Lung (tissue), 12 donors: Measurements from ENCODE around the gene HBS1L. TPM values are rescaled to one million over a fixed set of nuclear protein-coding genes. Genes with fewer than 3 reads are reported as not detected.

Source experiments
- ATAC-seq: fragments of 200-7000 bp; cut with Tn5 transposase; one replicate; pipeline ENCODE4 v1.9.1; 2020; ENCODE audit warnings: moderate number of reproducible peaks; ENCODE audit not compliant: insufficient read depth, low FRiP score
- DNase-seq, 3 donors: peaks; one replicate each; pipeline ENCODE4 v3.0.0-alpha.2; 2013 to 2017
- H3K27ac ChIP-seq, 2 donors: one replicate each; pipeline ENCODE4 v1.5.1; 2013; ENCODE audit warnings: mild to moderate bottlenecking in 2 of 2, moderate library complexity in 2 of 2, control low read depth in 1 of 2, inconsistent platforms in 1 of 2, low read depth in 1 of 2, low read length in 1 of 2
- H3K27me3 ChIP-seq, 3 donors: one replicate each; pipeline ENCODE4 v1.5.1; 2013; ENCODE audit warnings: low read length in 2 of 3; ENCODE audit not compliant: control insufficient read depth in 3 of 3, insufficient read depth in 3 of 3
- H3K36me3 ChIP-seq, 4 donors: one replicate each; pipeline ENCODE4 v1.5.1; 2013; ENCODE audit warnings: low read length in 4 of 4, mild to moderate bottlenecking in 1 of 4, moderate library complexity in 1 of 4; ENCODE audit not compliant: control insufficient read depth in 4 of 4, insufficient read depth in 4 of 4
- H3K4me1 ChIP-seq, 5 donors: one replicate each; pipeline ENCODE4 v1.5.1; 2013; ENCODE audit warnings: low read length in 5 of 5, mild to moderate bottlenecking in 2 of 5, moderate library complexity in 1 of 5; ENCODE audit not compliant: control insufficient read depth in 5 of 5, insufficient read depth in 5 of 5
- H3K4me3 ChIP-seq: one replicate; pipeline ENCODE4 v1.5.1; 2013; ENCODE audit warnings: mild to moderate bottlenecking, control low read depth, moderate library complexity
- H3K9ac ChIP-seq, 2 donors: one replicate each; pipeline ENCODE4 v1.5.1; 2013; ENCODE audit warnings: low read length in 2 of 2, control low read depth in 1 of 2; ENCODE audit not compliant: insufficient read depth in 1 of 2
- H3K9me3 ChIP-seq, 4 donors: one replicate each; pipeline ENCODE4 v1.5.1; 2013; ENCODE audit warnings: low read length in 3 of 4, mild to moderate bottlenecking in 1 of 4, moderate library complexity in 1 of 4; ENCODE audit not compliant: control insufficient read depth in 4 of 4, insufficient read depth in 3 of 4
- WGBS, 2 donors: extraction: QIAGEN DNeasy Blood & Tissue Kit; methylation state at CpG; one replicate each; pipeline ENCODE4 v1.1.7; 2013; 5-methylcytosine and 5-hydroxymethylcytosine counted together
- polyA plus RNA-seq, 2 donors: library from polyadenylated mRNA; stranded (reverse); fragments of 200-250 nt; gene quantifications; one replicate each; pipeline ENCODE4 v1.2.1, GENCODE V29; 2013
- total RNA-seq, 2 donors: library from RNA; depleted of rRNA in 1 of 2; stranded (reverse); fragments of >200 nt in 1 of 2; gene quantifications; one replicate each; pipeline ENCODE4 v1.2.1, GENCODE V29; 2014 to 2021
- TF ChIP-seq, protein P1 (sequence below): IDR thresholded peaks from 2 replicates; pipeline ENCODE4 v1.5.1; 2012; ENCODE audit warnings: mild to moderate bottlenecking; ENCODE audit errors: control extremely low read depth, extremely low read depth
- donor health status: control.
- donor health status: control.
- donor health status: Bipolar disorder and iron deficiency.
- donor health status: healthy.
- donor health status: DM: yes; HTN: yes; CAD: no.

HBS1L gene
- total and polyA plus RNA-seq, 4 donors = 13.1 to 76.3 (median 43.3) TPM

DNA sequence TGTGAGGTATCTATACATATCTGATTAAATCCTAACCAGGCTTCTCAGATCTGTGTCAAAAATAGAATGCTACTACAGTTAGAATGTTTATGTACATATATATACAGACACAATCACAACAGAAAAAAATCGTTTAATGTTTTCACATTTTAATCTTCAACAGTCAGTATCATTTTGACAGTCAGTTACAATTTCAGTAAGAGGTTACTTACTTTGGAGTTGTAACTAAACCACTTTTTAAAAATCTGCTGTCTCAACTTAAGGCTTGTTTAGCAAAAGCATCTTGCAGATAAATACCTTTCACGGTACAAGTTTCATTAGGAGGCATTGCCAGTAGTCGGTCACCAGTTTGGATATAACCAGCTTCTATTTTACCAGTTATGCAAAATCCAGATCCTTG, 72.5 kb downstream of the HBS1L start:
- no peaks in the 10 kb centered on the region for H3K9me3 ChIP-seq
- H3K4me1 ChIP-seq = no peaks in the 10 kb centered on the region
- no peak overlapping the region for H3K27ac ChIP-seq
- no peak overlapping the region for H3K9ac ChIP-seq
- DNase-seq (no peak), ATAC-seq (no peak)
- peaks cover 3 to 29% (median 24%) of the 10 kb centered on the region in 4 donors for H3K36me3 ChIP-seq
- no peak overlapping the region for H3K4me3 ChIP-seq
- TF ChIP-seq, protein P1, sequence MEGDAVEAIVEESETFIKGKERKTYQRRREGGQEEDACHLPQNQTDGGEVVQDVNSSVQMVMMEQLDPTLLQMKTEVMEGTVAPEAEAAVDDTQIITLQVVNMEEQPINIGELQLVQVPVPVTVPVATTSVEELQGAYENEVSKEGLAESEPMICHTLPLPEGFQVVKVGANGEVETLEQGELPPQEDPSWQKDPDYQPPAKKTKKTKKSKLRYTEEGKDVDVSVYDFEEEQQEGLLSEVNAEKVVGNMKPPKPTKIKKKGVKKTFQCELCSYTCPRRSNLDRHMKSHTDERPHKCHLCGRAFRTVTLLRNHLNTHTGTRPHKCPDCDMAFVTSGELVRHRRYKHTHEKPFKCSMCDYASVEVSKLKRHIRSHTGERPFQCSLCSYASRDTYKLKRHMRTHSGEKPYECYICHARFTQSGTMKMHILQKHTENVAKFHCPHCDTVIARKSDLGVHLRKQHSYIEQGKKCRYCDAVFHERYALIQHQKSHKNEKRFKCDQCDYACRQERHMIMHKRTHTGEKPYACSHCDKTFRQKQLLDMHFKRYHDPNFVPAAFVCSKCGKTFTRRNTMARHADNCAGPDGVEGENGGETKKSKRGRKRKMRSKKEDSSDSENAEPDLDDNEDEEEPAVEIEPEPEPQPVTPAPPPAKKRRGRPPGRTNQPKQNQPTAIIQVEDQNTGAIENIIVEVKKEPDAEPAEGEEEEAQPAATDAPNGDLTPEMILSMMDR = no peak
- H3K27me3 ChIP-seq = no peaks in the 10 kb centered on the region
- 81 to 93% methylated on average over 3 of the region's 3 CpGs for WGBS, 2 donors

DNA sequence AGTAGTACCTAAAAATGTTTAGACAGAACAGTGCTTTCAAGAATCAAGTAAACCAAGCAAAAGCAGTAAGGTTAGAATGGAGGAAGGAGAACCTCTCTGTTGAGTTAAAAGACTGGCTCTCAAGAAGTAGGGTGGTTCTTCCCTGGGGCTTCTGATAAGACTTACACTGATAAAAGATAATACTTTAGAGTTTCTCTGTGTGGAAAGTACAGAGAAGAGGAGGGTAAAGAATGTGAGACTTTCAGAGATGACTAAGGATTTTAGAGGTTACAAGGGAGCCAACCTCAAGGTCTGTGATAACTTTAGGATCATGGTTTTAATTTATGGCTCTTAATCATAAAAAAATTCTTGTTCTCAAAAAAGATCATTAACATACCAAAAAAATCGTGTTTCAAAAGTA, 73.8 kb downstream of the HBS1L start:
- DNase-seq (no peak), ATAC-seq (no peak)
- WGBS, 2 donors = 61 to 63% methylated on average over 1 of the region's 1 CpG
- H3K4me3 ChIP-seq = no peak overlapping the region
- no peak overlapping the region for H3K27ac ChIP-seq
- no peak overlapping the region for H3K9ac ChIP-seq
- H3K4me1 ChIP-seq = no peaks in the 10 kb centered on the region
- H3K36me3 ChIP-seq = peaks cover 3 to 37% (median 24%) of the 10 kb centered on the region in 4 donors
- H3K27me3 ChIP-seq = no peaks in the 10 kb centered on the region
- TF ChIP-seq, protein P1 = no peak
- H3K9me3 ChIP-seq = no peaks in the 10 kb centered on the region

DNA sequence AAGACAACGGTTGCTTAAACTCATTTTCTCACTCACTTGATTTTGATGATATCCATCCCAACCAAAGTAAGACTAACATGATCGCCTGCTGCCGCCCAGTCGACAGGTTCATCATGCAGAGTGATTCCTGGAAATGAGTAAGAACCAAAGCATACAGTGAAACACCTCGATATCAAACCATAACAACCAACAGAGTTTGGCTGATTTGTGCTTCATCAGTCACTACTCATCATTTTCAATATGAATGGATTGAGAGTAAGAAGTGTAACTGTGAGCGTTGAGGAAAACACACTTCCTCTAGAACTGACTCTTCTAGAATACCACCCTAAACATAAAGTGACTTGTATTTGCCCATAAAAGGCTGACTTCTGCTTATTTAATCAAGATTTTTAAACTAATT, 75.5 kb downstream of the HBS1L start:
- no peak overlapping the region for H3K27ac ChIP-seq
- ATAC-seq (no peak), DNase-seq (no peak)
- H3K27me3 ChIP-seq = no peaks in the 10 kb centered on the region
- peaks cover 2 to 31% (median 17%) of the 10 kb centered on the region in 4 donors for H3K36me3 ChIP-seq
- TF ChIP-seq, protein P1 = no peak
- 94 to 97% methylated on average over 6 of the region's 6 CpGs for WGBS, 2 donors
- H3K4me3 ChIP-seq = no peak overlapping the region
- H3K9ac ChIP-seq = no peak overlapping the region
- H3K4me1 ChIP-seq = no peaks in the 10 kb centered on the region
- no peaks in the 10 kb centered on the region for H3K9me3 ChIP-seq

DNA sequence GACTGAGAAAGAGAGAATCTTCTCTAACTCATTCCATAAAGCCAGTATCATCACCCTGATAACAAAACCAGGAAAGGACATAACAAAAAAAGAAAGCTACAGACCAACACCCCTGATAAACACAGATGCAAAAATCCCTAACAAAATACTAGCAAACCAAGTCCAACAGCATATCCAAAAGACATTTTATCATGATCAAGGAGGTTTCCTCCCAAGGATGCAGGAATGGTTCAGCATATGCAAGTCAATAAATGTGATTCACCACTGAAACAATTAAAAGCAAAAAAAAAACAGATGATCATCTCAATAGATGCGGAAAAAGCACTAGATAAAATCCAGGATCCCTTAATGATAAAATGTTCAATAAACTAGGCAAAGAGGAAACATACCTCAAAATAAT, 80.3 kb downstream of the HBS1L start:
- no peaks in the 10 kb centered on the region for H3K4me1 ChIP-seq
- no peak overlapping the region for H3K27ac ChIP-seq
- WGBS, 2 donors = 96 to 99% methylated on average over 1 of the region's 1 CpG
- TF ChIP-seq, protein P1 = no peak
- peaks cover 3 to 17% (median 8%) of the 10 kb centered on the region in 4 donors for H3K36me3 ChIP-seq
- no peak overlapping the region for H3K4me3 ChIP-seq
- H3K9me3 ChIP-seq = no peaks in the 10 kb centered on the region
- DNase-seq (no peak), ATAC-seq (no peak)
- no peaks in the 10 kb centered on the region for H3K27me3 ChIP-seq
- no peak overlapping the region for H3K9ac ChIP-seq
